HG02678 (cell line): ENCODE results near the gene FANCC.

Experiments
- ATAC-seq: cut with Tn5 transposase; IDR thresholded peaks from one replicate; pipeline ENCODE4 v1.9.1; 2021; ENCODE audit warnings: mild to moderate bottlenecking, moderate library complexity; ENCODE audit not compliant: unreplicated experiment

Gene FANCC

DNA sequence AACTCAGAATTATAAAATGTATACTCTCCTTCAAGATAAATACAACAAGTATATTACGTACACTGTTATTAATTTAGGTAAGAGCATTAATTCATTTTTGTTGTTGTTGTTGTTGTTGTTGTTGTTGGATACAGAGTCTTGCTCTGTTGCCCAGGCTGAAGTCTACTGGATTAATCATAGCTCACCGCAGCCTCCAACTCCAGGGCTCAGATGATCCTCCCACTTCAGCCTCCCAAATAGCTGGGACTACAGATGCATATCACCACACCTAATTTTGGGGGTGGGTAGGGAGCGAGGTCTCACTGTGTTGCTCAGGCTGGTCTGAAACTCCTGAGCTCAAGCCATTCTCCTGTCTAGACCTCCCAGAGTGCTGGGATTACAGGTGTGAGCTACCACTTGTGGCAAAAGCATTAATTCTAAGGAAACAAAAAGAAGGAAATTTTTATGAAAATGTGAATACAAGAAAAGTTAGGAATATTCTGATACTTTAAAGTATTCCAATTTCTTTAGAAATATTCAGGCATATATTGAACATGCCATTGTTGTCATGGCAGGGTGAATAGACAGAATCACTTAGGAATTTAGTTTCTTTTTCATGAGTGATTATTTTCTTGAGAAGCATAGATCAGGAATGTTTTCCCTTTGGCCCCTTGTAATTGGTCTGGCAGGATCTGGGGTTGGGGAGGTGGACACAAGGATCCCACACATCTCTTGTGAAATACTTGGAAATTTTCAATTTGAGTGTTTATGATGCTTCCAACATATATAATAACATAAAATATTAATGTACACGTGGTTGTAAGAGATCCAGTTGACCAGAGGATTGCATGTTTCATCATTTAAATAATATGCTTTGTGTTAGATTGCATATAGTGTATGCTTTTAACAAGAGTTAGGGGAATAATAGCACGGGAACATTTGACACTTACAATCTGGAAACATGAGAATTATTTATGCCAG, 263.6 kb downstream of the FANCC start:
- ATAC-seq: no peak

DNA sequence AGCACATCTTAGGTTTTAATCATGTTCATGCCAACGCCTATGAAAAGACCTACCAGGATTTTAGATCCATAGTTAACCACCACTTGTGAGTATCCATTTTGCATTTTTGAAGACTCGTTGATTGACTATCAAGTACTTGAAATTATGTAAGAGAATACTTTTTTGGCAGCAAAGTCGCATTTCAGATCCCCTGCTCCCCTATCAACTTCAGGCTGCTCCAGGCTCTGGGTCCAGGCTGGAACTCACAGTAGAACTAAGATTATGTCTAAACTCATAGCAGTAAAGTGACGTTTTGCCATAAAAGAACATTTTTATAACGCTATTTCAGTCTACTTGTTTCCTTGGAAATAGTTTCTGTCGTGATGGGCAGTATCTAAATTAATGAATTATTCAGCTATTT, 267.7 kb downstream of the FANCC start:
- ATAC-seq: no peak
